ENCODE measurements around the gene SPAM1.

DNA sequence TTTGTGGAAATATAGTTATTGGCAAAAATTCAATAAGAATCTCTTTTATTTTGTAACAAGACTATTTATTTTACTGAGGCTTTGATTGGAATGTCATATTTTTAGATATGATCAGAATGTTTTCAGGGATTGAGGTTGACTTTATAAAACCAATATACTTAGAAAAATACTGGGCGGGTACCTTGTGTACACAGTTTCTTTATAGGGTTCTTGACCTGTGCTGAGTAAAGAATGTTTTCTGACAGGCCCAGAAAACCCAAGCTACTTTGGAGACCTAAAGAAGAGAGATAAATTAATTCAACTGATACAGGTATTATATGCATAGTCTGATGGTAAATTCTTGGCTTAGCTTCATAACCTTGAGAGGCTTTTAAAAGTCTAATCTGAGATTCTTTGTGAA is 23.9 kb upstream of the SPAM1 start:
- TF ChIP-seq POLR2AphosphoS5 (IDR thresholded peaks at IDR 0.05), result no peak
- TF ChIP-seq, protein P1, sequence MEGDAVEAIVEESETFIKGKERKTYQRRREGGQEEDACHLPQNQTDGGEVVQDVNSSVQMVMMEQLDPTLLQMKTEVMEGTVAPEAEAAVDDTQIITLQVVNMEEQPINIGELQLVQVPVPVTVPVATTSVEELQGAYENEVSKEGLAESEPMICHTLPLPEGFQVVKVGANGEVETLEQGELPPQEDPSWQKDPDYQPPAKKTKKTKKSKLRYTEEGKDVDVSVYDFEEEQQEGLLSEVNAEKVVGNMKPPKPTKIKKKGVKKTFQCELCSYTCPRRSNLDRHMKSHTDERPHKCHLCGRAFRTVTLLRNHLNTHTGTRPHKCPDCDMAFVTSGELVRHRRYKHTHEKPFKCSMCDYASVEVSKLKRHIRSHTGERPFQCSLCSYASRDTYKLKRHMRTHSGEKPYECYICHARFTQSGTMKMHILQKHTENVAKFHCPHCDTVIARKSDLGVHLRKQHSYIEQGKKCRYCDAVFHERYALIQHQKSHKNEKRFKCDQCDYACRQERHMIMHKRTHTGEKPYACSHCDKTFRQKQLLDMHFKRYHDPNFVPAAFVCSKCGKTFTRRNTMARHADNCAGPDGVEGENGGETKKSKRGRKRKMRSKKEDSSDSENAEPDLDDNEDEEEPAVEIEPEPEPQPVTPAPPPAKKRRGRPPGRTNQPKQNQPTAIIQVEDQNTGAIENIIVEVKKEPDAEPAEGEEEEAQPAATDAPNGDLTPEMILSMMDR (IDR thresholded peaks at IDR 0.05), result no peak
